Measurements from ENCODE around the gene RPRD1A.
"Not testable (repeated sequence)": the region's sequence is repeated elsewhere in the genome, so short reads cannot be mapped to it uniquely, and the experiment has no call there.

The RPRD1A gene

GRCh38 chr18:36024241-36024640 is 43.1 kb downstream of the RPRD1A start:
- not testable (repeated sequence) for DNase-seq

- DNase-seq = no peak
These were observed 44.0 kb downstream of the RPRD1A start for GRCh38 chr18:36023336-36023735.

GRCh38 chr18:36020174-36020711 is 47.1 kb downstream of the RPRD1A start:
- no peak for DNase-seq

GRCh38 chr18:36017232-36017631 is 50.1 kb downstream of the RPRD1A start:
- DNase-seq = no peak

GRCh38 chr18:36015629-36016028 is 51.7 kb downstream of the RPRD1A start:
- no peak for DNase-seq

GRCh38 chr18:36012891-36013290 is 54.5 kb downstream of the RPRD1A start:
- no peak for DNase-seq

- DNase-seq = no peak
These were observed 58.1 kb downstream of the RPRD1A start for GRCh38 chr18:36009214-36009613.

GRCh38 chr18:36006997-36007396 is 60.4 kb downstream of the RPRD1A start:
- no peak for DNase-seq

- no peak for DNase-seq
These were observed 67.4 kb downstream of the RPRD1A start for GRCh38 chr18:35999925-36000324.

GRCh38 chr18:35998967-35999366 is 68.4 kb downstream of the RPRD1A start:
- no peak for DNase-seq

- DNase-seq = no peak
These were observed 74.3 kb downstream of the RPRD1A start for GRCh38 chr18:35993013-35993412.

GRCh38 chr18:35991696-35992095 is 75.7 kb downstream of the RPRD1A start:
- no peak for DNase-seq

- DNase-seq = no peak
These were observed 83.5 kb downstream of the RPRD1A start for GRCh38 chr18:35983818-35984217.

GRCh38 chr18:35983147-35983546 is 84.2 kb downstream of the RPRD1A start:
- DNase-seq = no peak

- DNase-seq = no peak
These were observed 84.8 kb downstream of the RPRD1A start for GRCh38 chr18:35982409-35983114.

GRCh38 chr18:35979112-35979511 is 88.2 kb downstream of the RPRD1A start:
- DNase-seq = no peak

- DNase-seq = no peak
These were observed 93.2 kb downstream of the RPRD1A start for GRCh38 chr18:35974181-35974580.

- DNase-seq = no peak
These were observed 93.7 kb downstream of the RPRD1A start for GRCh38 chr18:35973650-35974049.

GRCh38 chr18:35972197-35973000 is 95.0 kb downstream of the RPRD1A start, which contains the start of gene RMP24:
Gene RMP24 (plus strand): TSS chr18:35972679.
- peak; percentile 96 for DNase-seq

GRCh38 chr18:35971661-35972196 is 95.6 kb downstream of the RPRD1A start:
- DNase-seq = no peak

GRCh38 chr18:35969676-35970075 is 97.7 kb downstream of the RPRD1A start:
- DNase-seq = no peak

GRCh38 chr18:35968278-35968880 is 99.0 kb downstream of the RPRD1A start:
- no peak for DNase-seq

- not testable (repeated sequence) for DNase-seq
These were observed 99.5 kb downstream of the RPRD1A start for GRCh38 chr18:35967866-35968265.
